DMS 273 (cell line): Measurements from ENCODE around the gene PHACTR1.

Source experiments
- DNase-seq: peaks from one replicate; lab custom pipeline; 2025; ENCODE audit not compliant: unreplicated experiment; lab: John Stamatoyannopoulos, UW

Gene PHACTR1

DNA sequence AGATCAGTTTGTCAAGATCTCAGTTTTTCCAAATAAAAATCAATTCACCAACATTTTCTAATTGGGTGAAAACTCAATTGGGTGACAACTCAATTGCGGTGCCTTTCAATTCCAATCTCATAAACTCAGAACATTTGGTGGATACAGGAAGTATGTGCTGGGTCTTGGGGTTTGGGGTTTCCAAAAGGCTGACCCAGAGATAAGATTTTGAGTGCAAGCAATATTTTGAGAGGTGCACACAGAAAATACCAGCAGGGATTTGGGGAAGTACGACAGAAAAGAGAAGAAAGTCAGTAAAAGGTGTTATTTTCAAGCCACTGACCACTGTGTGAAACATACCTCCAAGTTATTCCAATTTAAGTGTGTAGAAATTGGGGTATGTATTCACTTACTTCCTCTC lies 258.0 kb downstream of the PHACTR1 start:
- DNase-seq, result no peak

- DNase-seq, result no peak
Observed at GRCh38 chr6:12976366-12976765, 259.8 kb downstream of the PHACTR1 start.

GRCh38 chr6:12977206-12977605 lies 260.6 kb downstream of the PHACTR1 start:
- no peak for DNase-seq

- no peak for DNase-seq
Observed at GRCh38 chr6:12977806-12978205, 261.2 kb downstream of the PHACTR1 start.

DNA sequence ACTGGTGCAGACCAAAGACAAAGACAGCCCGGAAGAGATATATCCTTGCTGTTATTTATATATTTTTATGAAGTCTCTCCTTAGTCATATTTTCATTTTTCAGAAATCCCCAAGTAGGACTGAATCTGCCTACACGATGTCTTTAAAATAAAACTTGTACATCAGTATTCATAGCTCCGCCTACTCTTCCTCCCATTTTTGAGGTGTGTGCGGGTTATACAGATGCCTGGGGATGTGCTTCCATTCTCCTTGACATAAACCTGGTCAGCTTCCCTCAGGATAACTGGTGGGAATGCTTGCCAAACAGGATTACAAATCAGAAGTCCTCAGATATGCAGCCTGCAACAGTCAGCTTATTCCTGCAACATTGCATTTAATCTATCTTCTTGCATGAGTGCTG lies 264.2 kb downstream of the PHACTR1 start:
- DNase-seq, result no peak

DNA sequence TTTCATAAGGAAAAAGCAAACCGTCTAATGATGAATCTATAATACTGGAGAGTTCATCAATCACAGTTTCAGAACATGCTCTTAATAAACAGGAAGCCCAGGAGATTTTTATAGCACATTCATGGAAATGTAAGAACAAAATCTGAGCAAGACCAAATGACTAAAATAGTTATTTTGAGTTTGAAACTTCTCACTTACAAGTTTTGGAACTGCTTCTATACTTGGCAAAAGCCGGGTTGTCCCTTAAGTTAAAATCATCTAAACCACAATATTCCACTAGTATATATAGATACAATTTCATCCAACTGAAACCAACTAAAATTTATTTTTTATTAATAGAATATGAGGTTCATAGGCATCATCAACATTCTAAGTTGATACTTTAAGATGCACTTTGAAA lies 268.2 kb downstream of the PHACTR1 start:
- no peak for DNase-seq

- DNase-seq, result no peak
Observed at GRCh38 chr6:12987783-12988182, 271.2 kb downstream of the PHACTR1 start.

DNA sequence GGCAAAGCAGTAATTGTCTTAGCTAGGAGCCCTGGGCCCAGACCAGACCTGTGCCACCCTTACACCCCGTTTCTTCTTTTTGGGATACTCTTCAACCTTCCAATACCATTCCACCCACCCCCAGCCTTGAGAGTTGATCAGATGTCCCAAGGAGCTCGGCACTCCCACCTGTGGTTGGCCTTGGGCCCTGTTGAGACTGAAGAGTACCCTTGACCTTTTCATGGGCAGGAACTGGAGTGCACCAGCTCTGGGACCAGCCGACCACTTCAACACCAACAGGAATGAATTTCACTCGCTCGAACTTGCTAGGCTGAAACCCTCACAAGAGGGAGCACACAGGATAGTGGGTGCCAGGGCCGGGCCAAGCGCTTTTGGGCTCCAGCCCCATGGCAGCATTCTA lies 273.6 kb downstream of the PHACTR1 start:
- no peak for DNase-seq

- DNase-seq, result no peak
Observed at GRCh38 chr6:12991435-12991834, 274.9 kb downstream of the PHACTR1 start.

GRCh38 chr6:12992770-12993169 lies 276.2 kb downstream of the PHACTR1 start:
- no peak for DNase-seq

GRCh38 chr6:12993283-12993898 lies 276.8 kb downstream of the PHACTR1 start:
- DNase-seq, result no peak

DNA sequence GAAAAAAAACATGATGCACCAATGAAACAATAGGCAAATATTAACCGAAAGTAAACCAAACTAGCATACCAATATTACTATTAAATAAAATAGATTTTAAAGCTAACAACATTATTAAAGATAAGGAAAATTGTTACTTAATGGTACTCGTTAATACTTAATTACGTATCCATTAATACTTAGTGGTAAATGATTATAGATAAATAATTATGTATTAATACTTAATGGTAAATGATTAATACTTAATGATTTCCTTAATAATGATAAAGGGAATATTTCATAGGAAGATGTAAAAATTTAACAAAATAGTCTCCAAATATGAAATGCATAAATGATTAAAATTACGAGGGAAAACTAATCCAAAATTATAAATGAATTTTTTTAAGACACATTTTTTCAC lies 278.9 kb downstream of the PHACTR1 start:
- DNase-seq, result no peak

- DNase-seq, result no peak
Observed at GRCh38 chr6:13000537-13000936, 284.0 kb downstream of the PHACTR1 start.

- no peak for DNase-seq
Observed at GRCh38 chr6:13001927-13002326, 285.4 kb downstream of the PHACTR1 start.

- DNase-seq, result no peak
Observed at GRCh38 chr6:13004601-13005000, 288.0 kb downstream of the PHACTR1 start.

GRCh38 chr6:13005994-13006393 lies 289.4 kb downstream of the PHACTR1 start:
- DNase-seq, result no peak

GRCh38 chr6:13006578-13007300 lies 290.2 kb downstream of the PHACTR1 start:
- DNase-seq, result no peak

- no peak for DNase-seq
Observed at GRCh38 chr6:13007744-13008143, 291.2 kb downstream of the PHACTR1 start.

DNA sequence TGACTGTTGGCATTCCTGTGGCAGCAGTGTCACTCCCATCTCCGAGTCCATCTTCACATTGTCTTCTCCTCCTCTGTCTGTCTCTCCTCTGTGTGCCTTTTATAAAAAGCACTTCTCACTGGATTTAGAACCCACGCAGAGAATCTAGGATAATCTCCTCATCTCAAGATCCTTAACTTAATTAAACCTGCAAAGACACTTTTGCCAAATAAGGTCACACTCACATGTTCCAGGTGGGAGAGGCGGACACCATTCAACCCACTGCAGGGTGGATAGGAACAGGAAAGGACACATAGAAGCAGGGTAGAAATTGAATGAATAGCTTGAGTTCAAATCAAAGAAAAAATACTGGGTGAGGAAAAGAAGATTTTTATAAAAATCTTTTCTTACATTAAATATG lies 292.5 kb downstream of the PHACTR1 start:
- DNase-seq, result no peak

DNA sequence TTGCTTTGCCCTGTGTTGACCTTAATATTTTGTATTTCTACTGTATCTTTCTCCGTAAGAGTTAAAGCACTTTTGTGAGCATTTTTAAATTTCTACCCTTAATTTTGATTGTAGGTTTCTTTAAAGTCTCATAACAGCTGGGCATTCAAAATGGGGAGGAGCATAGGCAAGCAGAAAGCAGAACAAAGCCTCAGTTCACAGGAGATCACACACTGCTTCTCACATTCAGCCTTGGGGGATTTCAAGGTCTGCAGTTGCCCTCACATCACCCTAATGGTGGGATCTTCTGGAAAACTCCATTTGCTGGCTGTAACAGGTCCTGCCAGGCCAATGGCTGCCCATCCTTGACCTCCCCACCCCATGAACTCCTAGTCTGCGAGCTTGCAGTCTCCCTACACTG lies 292.9 kb downstream of the PHACTR1 start:
- DNase-seq, result no peak

DNA sequence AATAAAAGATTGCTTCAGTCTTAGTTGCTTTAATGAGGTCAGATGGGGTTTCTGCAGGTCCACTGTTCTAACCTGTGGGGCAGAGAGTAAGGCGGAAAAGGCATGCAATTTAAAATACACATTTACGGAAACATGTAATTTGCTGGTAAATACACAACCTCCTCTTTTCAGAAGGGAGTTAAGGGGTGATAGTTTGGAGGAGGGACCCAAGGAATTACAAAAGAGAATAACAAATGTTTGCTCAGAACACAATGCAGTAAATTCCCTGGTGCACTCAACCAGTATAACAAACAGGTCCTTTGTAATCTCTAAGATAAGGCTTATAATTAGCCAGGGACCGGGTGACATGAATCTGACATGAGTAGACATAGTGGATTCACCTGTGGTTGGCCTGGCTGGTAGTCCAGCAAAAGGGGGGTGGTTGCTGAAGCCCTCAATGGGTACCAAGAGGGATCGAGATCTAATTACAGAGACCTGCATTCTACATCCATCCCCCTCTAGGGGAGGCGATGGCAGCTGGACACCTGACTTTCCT lies 295.1 kb downstream of the PHACTR1 start:
- DNase-seq, result no peak

- no peak for DNase-seq
Observed at GRCh38 chr6:13012296-13012695, 295.7 kb downstream of the PHACTR1 start.
